Measurements from ENCODE around the gene EFNA5. TPM values are rescaled to one million over a fixed set of nuclear protein-coding genes. Genes with fewer than 3 reads are reported as not detected.

Gene EFNA5
- total and polyA plus RNA-seq, 5 experiments from 2014 or later = 0.03 TPM; not detected in 4

GRCh38 chr5:107373549-107374263, 297.0 kb downstream of the EFNA5 start:
- ATAC-seq (no peak), DNase-seq (no peak)
- H3K27ac Mint-ChIP-seq = no peak overlapping the region
- peaks cover 0 to 6% (median 0%) of the 10 kb centered on the region in 4 donors for H3K4me1 Mint-ChIP-seq
- H3K4me3 Mint-ChIP-seq = no peak overlapping the region
- no peaks in the 10 kb centered on the region for H3K36me3 Mint-ChIP-seq
- H3K27me3 Mint-ChIP-seq = peaks cover 0 to 11% (median 4%) of the 10 kb centered on the region in 5 donors
- peaks cover 0 to 4% (median 0%) of the 10 kb centered on the region in 9 donors for H3K9me3 Mint-ChIP-seq
- POLR2A ChIA-PET = no interaction called here

- POLR2A ChIA-PET = no interaction called here
- Mint-ChIP-seq H3K9me3 (peaks cover 0 to 4% (median 0%) of the 10 kb centered on the region in 9 donors), H3K36me3 (no peaks in the 10 kb centered on the region), H3K4me1 (peaks cover 0 to 6% (median 0%) of the 10 kb centered on the region in 4 donors), H3K27me3 (peaks cover 0 to 11% (median 4%) of the 10 kb centered on the region in 5 donors), H3K27ac (no peak overlapping the region), H3K4me3 (no peak overlapping the region)
- ATAC-seq (no peak), DNase-seq (no peak)
Observed at GRCh38 chr5:107372723-107373450, 297.9 kb downstream of the EFNA5 start.

GRCh38 chr5:107370396-107370968, 300.3 kb downstream of the EFNA5 start:
- Mint-ChIP-seq H3K27me3 (peaks cover 0 to 11% (median 0%) of the 10 kb centered on the region in 5 donors), H3K9me3 (peaks cover 0 to 4% (median 0%) of the 10 kb centered on the region in 9 donors), H3K4me3 (no peak overlapping the region), H3K4me1 (peaks cover 3 to 13% (median 4%) of the 10 kb centered on the region in 4 donors), H3K27ac (peak overlapping the region in 1 of 10 donors; percentile 32), H3K36me3 (no peaks in the 10 kb centered on the region)
- DNase-seq = no peak
- POLR2A ChIA-PET = no interaction called here
- ATAC-seq = no peak

- Mint-ChIP-seq H3K27ac (no peak overlapping the region), H3K4me1 (peaks cover 4 to 21% (median 7%) of the 10 kb centered on the region in 4 donors), H3K9me3 (peaks cover 0 to 6% (median 0%) of the 10 kb centered on the region in 9 donors), H3K27me3 (peaks cover 0 to 13% (median 0%) of the 10 kb centered on the region in 5 donors), H3K4me3 (no peak overlapping the region), H3K36me3 (no peaks in the 10 kb centered on the region)
- ATAC-seq (no peak), DNase-seq (no peak)
- POLR2A ChIA-PET = no interaction called here
Observed at GRCh38 chr5:107369622-107370021, 301.1 kb downstream of the EFNA5 start.

- peaks cover 4 to 23% (median 7%) of the 10 kb centered on the region in 4 donors for H3K4me1 Mint-ChIP-seq
- peaks cover 0 to 11% (median 0%) of the 10 kb centered on the region in 5 donors for H3K27me3 Mint-ChIP-seq
- DNase-seq = no peak
- no peak for ATAC-seq
- H3K4me3 Mint-ChIP-seq = no peak overlapping the region
- peaks cover 0 to 6% (median 0%) of the 10 kb centered on the region in 9 donors for H3K9me3 Mint-ChIP-seq
- POLR2A ChIA-PET = no interaction called here
- H3K36me3 Mint-ChIP-seq = no peaks in the 10 kb centered on the region
- H3K27ac Mint-ChIP-seq = no peak overlapping the region
Observed at GRCh38 chr5:107368615-107369014, 302.1 kb downstream of the EFNA5 start.

- H3K36me3 Mint-ChIP-seq = no peaks in the 10 kb centered on the region
- POLR2A ChIA-PET = no interaction called here
- H3K4me1 Mint-ChIP-seq = peaks cover 4 to 24% (median 7%) of the 10 kb centered on the region in 4 donors
- ATAC-seq = no peak
- DNase-seq = no peak
- peaks cover 0 to 6% (median 0%) of the 10 kb centered on the region in 9 donors for H3K9me3 Mint-ChIP-seq
- H3K27me3 Mint-ChIP-seq = peaks cover 0 to 10% (median 0%) of the 10 kb centered on the region in 5 donors
- no peak overlapping the region for H3K27ac Mint-ChIP-seq
- H3K4me3 Mint-ChIP-seq = no peak overlapping the region
Observed at GRCh38 chr5:107367939-107368338, 302.8 kb downstream of the EFNA5 start.

- Mint-ChIP-seq H3K9me3 (peaks cover 0 to 6% (median 0%) of the 10 kb centered on the region in 9 donors), H3K36me3 (no peaks in the 10 kb centered on the region), H3K27ac (no peak overlapping the region), H3K4me3 (no peak overlapping the region), H3K27me3 (peaks cover 0 to 10% (median 0%) of the 10 kb centered on the region in 5 donors), H3K4me1 (peaks cover 4 to 24% (median 7%) of the 10 kb centered on the region in 4 donors)
- POLR2A ChIA-PET = no interaction called here
- DNase-seq (no peak), ATAC-seq (no peak)
Observed at GRCh38 chr5:107367480-107367879, 303.3 kb downstream of the EFNA5 start.

GRCh38 chr5:107365320-107366109, 305.2 kb downstream of the EFNA5 start:
- H3K4me3 Mint-ChIP-seq = peak overlapping the region in 2 of 10 donors; percentile 37 to 50
- H3K4me1 Mint-ChIP-seq = peaks cover 4 to 26% (median 7%) of the 10 kb centered on the region in 4 donors
- ATAC-seq = no peak
- POLR2A ChIA-PET = no interaction called here
- peak overlapping the region in 3 of 10 donors; percentile 4 to 39 (median 38) for H3K27ac Mint-ChIP-seq
- H3K9me3 Mint-ChIP-seq = peaks cover 0 to 6% (median 0%) of the 10 kb centered on the region in 9 donors
- no peak for DNase-seq
- peaks cover 0 to 10% (median 0%) of the 10 kb centered on the region in 5 donors for H3K27me3 Mint-ChIP-seq
- no peaks in the 10 kb centered on the region for H3K36me3 Mint-ChIP-seq

GRCh38 chr5:107364443-107365319, 306.1 kb downstream of the EFNA5 start:
- Mint-ChIP-seq H3K36me3 (no peaks in the 10 kb centered on the region), H3K4me3 (no peak overlapping the region), H3K27ac (peak overlapping the region in 1 of 10 donors; percentile 21), H3K9me3 (peaks cover 0 to 6% (median 0%) of the 10 kb centered on the region in 9 donors), H3K4me1 (peaks cover 4 to 26% (median 7%) of the 10 kb centered on the region in 4 donors), H3K27me3 (peaks cover 0 to 10% (median 0%) of the 10 kb centered on the region in 5 donors)
- no peak for DNase-seq
- POLR2A ChIA-PET = no interaction called here
- no peak for ATAC-seq

GRCh38 chr5:107363768-107364167, 307.0 kb downstream of the EFNA5 start:
- no peak for ATAC-seq
- H3K4me3 Mint-ChIP-seq = no peak overlapping the region
- H3K36me3 Mint-ChIP-seq = no peaks in the 10 kb centered on the region

GRCh38 chr5:107361945-107362344, 308.8 kb downstream of the EFNA5 start:
- no peak for DNase-seq

More at GRCh38 chr5:107363768-107364167, 307.0 kb downstream of the EFNA5 start:
- POLR2A ChIA-PET = no interaction called here
- Mint-ChIP-seq H3K9me3 (peaks cover 0 to 6% (median 0%) of the 10 kb centered on the region in 9 donors), H3K27me3 (peaks cover 0 to 10% (median 0%) of the 10 kb centered on the region in 5 donors), H3K27ac (peak overlapping the region in 1 of 10 donors; percentile 4), H3K4me1 (peaks cover 4 to 26% (median 7%) of the 10 kb centered on the region in 4 donors)
- no peak for DNase-seq

More at GRCh38 chr5:107361945-107362344, 308.8 kb downstream of the EFNA5 start:
- peaks cover 0 to 10% (median 0%) of the 10 kb centered on the region in 5 donors for H3K27me3 Mint-ChIP-seq
- H3K9me3 Mint-ChIP-seq = peaks cover 0 to 6% (median 0%) of the 10 kb centered on the region in 9 donors
- no peaks in the 10 kb centered on the region for H3K36me3 Mint-ChIP-seq
- POLR2A ChIA-PET = no interaction called here
- H3K27ac Mint-ChIP-seq = no peak overlapping the region
- H3K4me3 Mint-ChIP-seq = no peak overlapping the region
- ATAC-seq = no peak
- H3K4me1 Mint-ChIP-seq = peaks cover 4 to 26% (median 7%) of the 10 kb centered on the region in 4 donors
